Astrocyte (in vitro differentiated cells and primary cell): ENCODE results near the gene FYN. TPM values are rescaled to one million over a fixed set of nuclear protein-coding genes. Genes with fewer than 3 reads are reported as not detected.

Source experiments
- DNase-seq: peaks from one replicate; pipeline ENCODE4 v3.0.0-alpha.2; 2010; ENCODE audit warnings: low read depth
- FAIRE-seq: peaks from 2 replicates; lab custom pipeline; 2011; peaks lifted over from hg19 to GRCh38; lab: Jason Lieb, UNC
- H2AFZ ChIP-seq: 2 replicates; pipeline ENCODE4 v1.6.0; 2012; ENCODE audit warnings: low read depth, low read length, inconsistent platforms
- H3K27ac ChIP-seq: 2 replicates; pipeline ENCODE4 v1.5.1; 2011; ENCODE audit warnings: low read depth, low read length, inconsistent platforms
- H3K27me3 ChIP-seq: 2 replicates; pipeline ENCODE4 v1.6.0; 2011; ENCODE audit warnings: low read length, inconsistent platforms; ENCODE audit not compliant: insufficient read depth
- H3K36me3 ChIP-seq: 2 replicates; pipeline ENCODE4 v1.5.1; 2011; ENCODE audit warnings: low read length, inconsistent platforms; ENCODE audit not compliant: insufficient read depth
- H3K4me1 ChIP-seq: 2 replicates; pipeline ENCODE4 v1.5.1; 2011; ENCODE audit warnings: low read length, inconsistent platforms; ENCODE audit not compliant: insufficient read depth
- H3K4me2 ChIP-seq: 2 replicates; pipeline ENCODE4 v1.6.0; 2012; ENCODE audit warnings: low read length, inconsistent platforms
- H3K4me3 ChIP-seq: 2 replicates; pipeline ENCODE4 v1.5.1; 2011; ENCODE audit warnings: low read depth, mild to moderate bottlenecking, low read length, inconsistent platforms; ENCODE audit not compliant: insufficient read depth
- H3K79me2 ChIP-seq: 2 replicates; pipeline ENCODE4 v1.6.0; 2012; ENCODE audit warnings: mild to moderate bottlenecking, low read length, inconsistent platforms; ENCODE audit not compliant: insufficient read depth
- H3K9ac ChIP-seq: 2 replicates; pipeline ENCODE4 v1.6.0; 2012; ENCODE audit warnings: mild to moderate bottlenecking, low read length, inconsistent platforms
- H3K9me3 ChIP-seq: 2 replicates; pipeline ENCODE4 v1.5.1; 2012; ENCODE audit warnings: low read depth, mild to moderate bottlenecking, low read length, inconsistent platforms; ENCODE audit not compliant: insufficient read depth
- H4K20me1 ChIP-seq: 2 replicates; pipeline ENCODE4 v1.6.0; 2012; ENCODE audit warnings: low read length, inconsistent platforms; ENCODE audit not compliant: insufficient read depth
- H3K27ac Mint-ChIP-seq: one replicate; pipeline ENCODE4 v1.8.0; 2021; ENCODE audit warnings: mild to moderate bottlenecking, mixed read lengths; ENCODE audit not compliant: unreplicated experiment
- H3K27me3 Mint-ChIP-seq: one replicate; pipeline ENCODE4 v1.8.0; 2021; ENCODE audit warnings: low read depth, mixed read lengths; ENCODE audit not compliant: unreplicated experiment
- H3K36me3 Mint-ChIP-seq: one replicate; pipeline ENCODE4 v1.8.0; 2021; ENCODE audit warnings: low read depth, mixed read lengths; ENCODE audit not compliant: unreplicated experiment
- H3K4me1 Mint-ChIP-seq: one replicate; pipeline ENCODE4 v1.8.0; 2021; ENCODE audit warnings: low read depth, mixed read lengths; ENCODE audit not compliant: unreplicated experiment
- H3K4me3 Mint-ChIP-seq: one replicate; pipeline ENCODE4 v1.8.0; 2021; ENCODE audit warnings: mild to moderate bottlenecking, moderate library complexity, mixed read lengths; ENCODE audit not compliant: unreplicated experiment
- H3K9me3 Mint-ChIP-seq: one replicate; pipeline ENCODE4 v1.8.0; 2021; ENCODE audit warnings: mild to moderate bottlenecking, mixed read lengths; ENCODE audit not compliant: unreplicated experiment
- CTCF ChIP-seq: IDR thresholded peaks from 2 replicates; pipeline ENCODE4 v1.5.1; 2011; ENCODE audit warnings: low read depth, mild to moderate bottlenecking, inconsistent platforms, low read length, moderate library complexity; ENCODE audit not compliant: insufficient read depth
- EZH2 ChIP-seq: IDR thresholded peaks from 2 replicates; pipeline ENCODE4 v1.6.1; 2012; ENCODE audit warnings: mild to moderate bottlenecking, low read length, inconsistent platforms; ENCODE audit not compliant: insufficient read depth
- total RNA-seq: library from RNA; stranded (reverse); gene quantifications from 2 replicates; pipeline ENCODE4 v1.2.1, GENCODE V29; 2021

FYN gene
- total RNA-seq, 1 donor from 2014 or later: 167 TPM

- no peaks in the 10 kb centered on the region for H3K9me3 Mint-ChIP-seq
- no peak overlapping the region for H3K4me2 ChIP-seq
- no peaks in the 10 kb centered on the region for H3K27me3 Mint-ChIP-seq
- no peak overlapping the region for H3K9ac ChIP-seq
- H2AFZ ChIP-seq: no peak overlapping the region
- peaks cover 12% of the 10 kb centered on the region for H4K20me1 ChIP-seq
- H3K4me3 Mint-ChIP-seq: no peak overlapping the region
- peaks cover 91% of the 10 kb centered on the region for H3K4me1 Mint-ChIP-seq
- no peak overlapping the region for H3K4me3 ChIP-seq
- peaks cover 30% of the 10 kb centered on the region for H3K79me2 ChIP-seq
- peaks cover 2% of the 10 kb centered on the region for H3K36me3 ChIP-seq
- H3K4me1 ChIP-seq: peaks cover 34% of the 10 kb centered on the region
- no peaks in the 10 kb centered on the region for H3K27me3 ChIP-seq
- no peaks in the 10 kb centered on the region for H3K9me3 ChIP-seq
- TF ChIP-seq EZH2: no peak
- TF ChIP-seq CTCF: no peak
- no peak for FAIRE-seq
- H3K27ac Mint-ChIP-seq: peak overlapping the region; percentile 75
- peak; percentile 66 for DNase-seq
- no peak overlapping the region for H3K27ac ChIP-seq
- H3K36me3 Mint-ChIP-seq: peaks cover 7% of the 10 kb centered on the region
Observed at GRCh38 chr6:111766201-111766857, 106.9 kb downstream of the FYN start.

GRCh38 chr6:111765763-111766162 lies 107.5 kb downstream of the FYN start:
- peaks cover 26% of the 10 kb centered on the region for H3K79me2 ChIP-seq
- no peak overlapping the region for H3K4me2 ChIP-seq
- H3K27ac ChIP-seq: no peak overlapping the region
- Mint-ChIP-seq H3K36me3 (peaks cover 6% of the 10 kb centered on the region), H3K27ac (peak overlapping the region; percentile 75), H3K9me3 (no peaks in the 10 kb centered on the region), H3K4me3 (no peak overlapping the region), H3K4me1 (peaks cover 93% of the 10 kb centered on the region), H3K27me3 (no peaks in the 10 kb centered on the region)
- H3K4me1 ChIP-seq: peaks cover 38% of the 10 kb centered on the region
- no peak overlapping the region for H2AFZ ChIP-seq
- H3K9ac ChIP-seq: no peak overlapping the region
- peaks cover 9% of the 10 kb centered on the region for H4K20me1 ChIP-seq
- no peak overlapping the region for H3K4me3 ChIP-seq
- FAIRE-seq (no peak), DNase-seq (no peak)
- TF ChIP-seq CTCF (no peak), EZH2 (no peak)
- H3K9me3 ChIP-seq: no peaks in the 10 kb centered on the region
- no peaks in the 10 kb centered on the region for H3K27me3 ChIP-seq
- H3K36me3 ChIP-seq: peaks cover 4% of the 10 kb centered on the region
